Hematopoietic multipotent progenitor cell treated with erythropoietin and hydrocortisone succinate and interleukin-3 and kit ligand, for 17 days (in vitro differentiated cells): ENCODE data around the gene GPC4.

Experiments used
- DNase-seq: peaks from one replicate; pipeline ENCODE4 v3.0.0-alpha.2; 2015; ENCODE audit warnings: low spot score

The GPC4 gene

GRCh38 chrX:133415276-133416105 is at the start of gene GPC4:
GPC4 (minus strand) TSS chrX:133415489; CDS start chrX:133414965, 524 bp downstream.
- no peak for DNase-seq

GRCh38 chrX:133461231-133461630 is 45.9 kb upstream of the GPC4 start:
- DNase-seq, result no peak

GRCh38 chrX:133454924-133455323 is 39.6 kb upstream of the GPC4 start:
- no peak for DNase-seq

- no peak for DNase-seq
These were observed 39.2 kb upstream of the GPC4 start for GRCh38 chrX:133454491-133454914.

GRCh38 chrX:133448512-133449076 is 33.3 kb upstream of the GPC4 start:
- DNase-seq, result no peak

- no peak for DNase-seq
These were observed 29.9 kb upstream of the GPC4 start for GRCh38 chrX:133444952-133445831.

- no peak for DNase-seq
These were observed 28.9 kb upstream of the GPC4 start for GRCh38 chrX:133444196-133444595.

- DNase-seq, result no peak
These were observed 25.5 kb upstream of the GPC4 start for GRCh38 chrX:133440797-133441163.

- no peak for DNase-seq
These were observed 24.9 kb upstream of the GPC4 start for GRCh38 chrX:133440081-133440796.

- DNase-seq, result no peak
These were observed 22.5 kb upstream of the GPC4 start for GRCh38 chrX:133437766-133438165.

- DNase-seq, result no peak
These were observed 22.1 kb upstream of the GPC4 start for GRCh38 chrX:133437356-133437755.

GRCh38 chrX:133435544-133436124 is 20.3 kb upstream of the GPC4 start:
- DNase-seq, result no peak

GRCh38 chrX:133434197-133434820 is 19.0 kb upstream of the GPC4 start:
- DNase-seq, result no peak

- no peak for DNase-seq
These were observed 4.6 kb upstream of the GPC4 start for GRCh38 chrX:133419911-133420310.

GRCh38 chrX:133418588-133418987 is 3.3 kb upstream of the GPC4 start:
- DNase-seq, result no peak

- no peak for DNase-seq
These were observed 2.1 kb upstream of the GPC4 start for GRCh38 chrX:133417364-133417763.

- DNase-seq, result no peak
These were observed 648 bp downstream of the GPC4 start for GRCh38 chrX:133414406-133415275.

GRCh38 chrX:133413218-133413925 is 1.9 kb downstream of the GPC4 start:
- no peak for DNase-seq

GRCh38 chrX:133412665-133413064 is 2.6 kb downstream of the GPC4 start:
- DNase-seq, result no peak

- DNase-seq, result no peak
These were observed 3.0 kb downstream of the GPC4 start for GRCh38 chrX:133412246-133412645.
